Mucosa of descending colon (tissue), 3 donors: ENCODE data around the gene MIEN1. TPM values are rescaled to one million over a fixed set of nuclear protein-coding genes. Genes with fewer than 3 reads are reported as not detected.

Source experiments
- ATAC-seq: fragments of 200-7000 bp; cut with Tn5 transposase; one replicate; pipeline ENCODE4 v1.9.1; 2020; ENCODE audit warnings: mild to moderate bottlenecking, moderate library complexity
- DNase-seq, 3 donors: peaks; one replicate each; pipeline ENCODE4 v3.0.0-alpha.2; 2020
- H3K36me3 ChIP-seq: fragments of 200-600 bp; one replicate; pipeline ENCODE4 v1.8.0; 2021; ENCODE audit warnings: low read depth, mild to moderate bottlenecking
- H3K4me1 ChIP-seq: fragments of 200-600 bp; one replicate; pipeline ENCODE4 v1.8.0; 2021; ENCODE audit warnings: low read depth, mild to moderate bottlenecking
- H3K4me3 ChIP-seq: fragments of 200-600 bp; one replicate; pipeline ENCODE4 v1.8.0; 2021; ENCODE audit warnings: mild to moderate bottlenecking
- H3K9me3 ChIP-seq: fragments of 200-600 bp; one replicate; pipeline ENCODE4 v1.8.0; 2021; ENCODE audit warnings: mild to moderate bottlenecking
- intact Hi-C, 2 donors: fragments of 100-400 bp; cut with DNase I in 1 of 2; cut with micrococcal nuclease in 1 of 2; formaldehyde crosslinking; loops; one replicate each; pipeline versions ENCODE4 v1.11.0 to v1.11.1; 2022; cut with DNase I, micrococcal nuclease
- total RNA-seq, 3 donors: library from RNA; stranded (reverse); fragmentation: NEBNext Ultra II Directional in 2 of 3; extraction: Animal tissue kit (Norgen Biotek cat#: 25700) in 2 of 3; gene quantifications; one replicate each; pipeline versions ENCODE4 v1.2.1 to v1.2.4, GENCODE V29; 2021 to 2023
- TF ChIP-seq, protein P1 (sequence below): fragments of 200-600 bp; IDR thresholded peaks from one replicate; pipeline ENCODE4 v1.8.0; 2022; ENCODE audit warnings: antibody characterized with exemption, mild to moderate bottlenecking
- donor health status: DM: no; HTN: no; CAD: no; lungs with moderate emphysema.
- donor health status: DM: no; HTN: no; CAD: no.
- donor health status: DM: no; HTN: yes; CAD: no.

Gene MIEN1
- total RNA-seq, 3 donors from 2014 or later, result 63.2 to 84.3 (median 67.1) TPM

DNA sequence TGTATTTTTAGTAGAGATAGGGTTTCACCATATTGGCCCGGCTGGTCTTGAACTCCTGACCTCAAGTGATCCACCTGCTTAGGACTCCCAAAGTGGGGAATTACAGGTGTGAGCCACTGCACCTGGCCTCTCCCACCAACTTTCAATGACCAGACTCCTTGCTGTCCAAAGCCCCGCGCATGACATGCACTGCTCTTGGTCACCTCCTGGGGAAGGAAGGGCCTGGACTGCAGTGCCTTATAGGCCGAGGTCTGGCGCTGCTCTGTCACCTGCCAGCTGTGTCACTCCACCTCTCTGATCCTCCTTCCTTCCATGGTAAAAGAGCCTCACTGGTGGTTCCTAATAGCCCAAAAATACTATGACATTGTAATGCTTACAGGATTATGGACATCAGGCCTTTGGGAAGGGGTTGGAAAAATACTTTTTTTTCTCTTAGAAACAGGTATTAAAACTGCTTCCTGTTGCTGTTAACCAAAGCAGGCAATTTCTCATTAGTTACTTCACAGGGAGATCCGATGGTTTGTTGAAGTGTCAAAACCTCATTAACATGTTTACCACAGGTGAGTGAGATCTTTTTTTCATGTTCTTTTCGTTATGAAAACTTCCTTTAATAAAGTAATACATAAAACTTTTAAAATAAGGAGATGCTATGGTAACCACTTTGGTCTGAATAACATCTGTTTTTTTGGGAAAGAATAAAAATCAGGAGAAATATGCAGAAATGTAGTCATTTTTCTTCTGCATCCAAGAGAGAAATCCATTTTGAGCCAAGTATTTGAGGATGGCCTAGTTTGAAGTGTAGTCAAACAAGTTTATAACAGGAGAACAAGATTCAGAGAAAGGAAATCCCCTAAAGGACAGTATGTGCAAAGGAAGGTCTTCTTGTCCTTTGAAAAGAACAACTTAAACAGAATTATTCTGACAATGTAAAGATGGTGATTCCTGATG, 42.9 kb upstream of the MIEN1 start:
- ATAC-seq, result no peak
- H3K4me3 ChIP-seq, result no peak overlapping the region
- no peaks in the 10 kb centered on the region for H3K36me3 ChIP-seq
- no peak for DNase-seq
- H3K4me1 ChIP-seq, result no peaks in the 10 kb centered on the region
- TF ChIP-seq, protein P1, sequence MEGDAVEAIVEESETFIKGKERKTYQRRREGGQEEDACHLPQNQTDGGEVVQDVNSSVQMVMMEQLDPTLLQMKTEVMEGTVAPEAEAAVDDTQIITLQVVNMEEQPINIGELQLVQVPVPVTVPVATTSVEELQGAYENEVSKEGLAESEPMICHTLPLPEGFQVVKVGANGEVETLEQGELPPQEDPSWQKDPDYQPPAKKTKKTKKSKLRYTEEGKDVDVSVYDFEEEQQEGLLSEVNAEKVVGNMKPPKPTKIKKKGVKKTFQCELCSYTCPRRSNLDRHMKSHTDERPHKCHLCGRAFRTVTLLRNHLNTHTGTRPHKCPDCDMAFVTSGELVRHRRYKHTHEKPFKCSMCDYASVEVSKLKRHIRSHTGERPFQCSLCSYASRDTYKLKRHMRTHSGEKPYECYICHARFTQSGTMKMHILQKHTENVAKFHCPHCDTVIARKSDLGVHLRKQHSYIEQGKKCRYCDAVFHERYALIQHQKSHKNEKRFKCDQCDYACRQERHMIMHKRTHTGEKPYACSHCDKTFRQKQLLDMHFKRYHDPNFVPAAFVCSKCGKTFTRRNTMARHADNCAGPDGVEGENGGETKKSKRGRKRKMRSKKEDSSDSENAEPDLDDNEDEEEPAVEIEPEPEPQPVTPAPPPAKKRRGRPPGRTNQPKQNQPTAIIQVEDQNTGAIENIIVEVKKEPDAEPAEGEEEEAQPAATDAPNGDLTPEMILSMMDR, result no peak
- intact Hi-C loops, result loop anchor here in 1 of 2 donors (10.0 kb wide), 1 partner anchor 92 kb away; the partner anchor contains the start of genes IKZF3 and ZPBP2
- H3K9me3 ChIP-seq, result no peaks in the 10 kb centered on the region

DNA sequence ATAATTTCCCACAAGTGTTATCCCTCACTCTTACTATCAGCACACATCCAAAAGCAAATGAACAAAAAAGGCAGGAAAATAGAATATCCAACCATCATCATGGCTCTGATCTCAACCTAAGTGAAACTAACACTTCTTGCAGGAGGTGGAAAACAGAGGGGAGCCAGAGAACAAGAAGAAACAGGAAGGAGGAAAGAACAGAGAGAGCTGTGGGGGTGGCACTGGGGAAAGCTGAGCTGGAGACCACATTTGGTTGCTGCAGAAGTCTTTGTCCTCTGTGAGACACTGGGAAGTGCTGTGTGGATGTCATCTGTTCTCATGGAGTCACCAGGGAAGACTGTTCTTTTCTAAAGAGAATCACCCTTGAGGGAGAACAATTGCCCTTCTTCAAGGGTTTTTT, 42.1 kb upstream of the MIEN1 start:
- intact Hi-C loops, result loop anchor here in 1 of 2 donors (10.0 kb wide), 1 partner anchor 92 kb away; the partner anchor contains the start of genes IKZF3 and ZPBP2
- ATAC-seq (no peak), DNase-seq (no peak)
- Histone ChIP-seq H3K4me3 (no peak overlapping the region), H3K4me1 (no peaks in the 10 kb centered on the region), H3K36me3 (no peaks in the 10 kb centered on the region), H3K9me3 (no peaks in the 10 kb centered on the region)
- TF ChIP-seq, protein P1, result no peak

DNA sequence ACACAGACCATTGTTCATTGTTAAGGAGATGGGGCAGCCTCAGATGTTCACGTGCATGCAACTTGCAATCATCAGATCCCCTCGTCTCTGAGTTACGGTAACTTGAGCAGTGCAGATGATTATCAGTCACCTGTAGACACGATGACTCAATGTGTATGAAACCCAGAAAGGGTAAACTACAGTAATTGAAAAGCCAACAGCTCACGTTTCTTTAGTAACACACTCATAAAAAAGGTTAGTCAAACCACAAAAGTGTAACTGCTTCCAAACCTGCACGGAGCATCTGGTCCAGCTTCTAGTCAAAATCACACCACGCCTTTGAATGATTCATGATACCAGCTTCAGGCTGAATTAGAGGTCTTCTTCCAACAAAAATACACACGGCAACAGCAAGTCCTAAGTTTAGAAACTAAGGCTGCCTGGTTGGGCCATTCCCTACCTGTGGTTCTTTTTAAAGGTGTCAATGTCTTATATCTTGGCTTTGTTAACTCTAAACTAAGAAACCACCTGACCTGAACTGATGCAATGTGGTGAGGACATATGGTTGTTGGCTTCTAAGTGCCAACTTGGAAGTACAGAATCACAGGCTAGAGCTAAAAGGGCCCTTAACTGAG, 39.7 kb upstream of the MIEN1 start:
- intact Hi-C loops, result loop anchor here in 1 of 2 donors (10.0 kb wide), 1 partner anchor 95 kb away; the partner anchor contains the start of genes IKZF3 and ZPBP2

DNA sequence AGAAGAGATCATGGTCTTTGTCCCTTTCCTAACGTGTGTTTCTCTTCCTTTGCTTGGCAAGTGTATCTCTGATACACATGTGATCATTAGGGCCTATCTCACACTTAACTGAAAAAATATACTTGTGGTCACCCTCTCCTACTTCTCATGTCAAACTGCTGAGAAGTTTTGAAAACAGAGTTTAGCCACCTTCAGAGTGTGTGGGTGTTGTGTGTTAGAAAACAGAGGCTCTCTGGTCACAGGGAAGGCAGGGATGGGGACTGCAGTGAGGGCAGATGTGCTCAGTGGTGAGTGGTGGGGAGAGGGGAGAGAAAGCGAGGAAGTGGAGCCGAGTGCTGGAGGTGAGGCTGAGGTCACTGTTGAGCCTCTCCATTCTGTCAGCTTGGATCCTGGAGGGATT, 36.8 kb upstream of the MIEN1 start:
- no peaks in the 10 kb centered on the region for H3K36me3 ChIP-seq
- DNase-seq (no peak), ATAC-seq (no peak)
- H3K9me3 ChIP-seq, result no peaks in the 10 kb centered on the region
- intact Hi-C loops, result no loop called here
- H3K4me1 ChIP-seq, result no peaks in the 10 kb centered on the region
- H3K4me3 ChIP-seq, result no peak overlapping the region
- TF ChIP-seq, protein P1, result no peak

More for the DNA sequence above, 39.7 kb upstream of the MIEN1 start:
- Histone ChIP-seq H3K4me1 (no peaks in the 10 kb centered on the region), H3K4me3 (no peak overlapping the region), H3K36me3 (no peaks in the 10 kb centered on the region), H3K9me3 (no peaks in the 10 kb centered on the region)
- peak; percentile 78 for ATAC-seq
- DNase-seq, result no peak
- TF ChIP-seq, protein P1, result no peak

DNA sequence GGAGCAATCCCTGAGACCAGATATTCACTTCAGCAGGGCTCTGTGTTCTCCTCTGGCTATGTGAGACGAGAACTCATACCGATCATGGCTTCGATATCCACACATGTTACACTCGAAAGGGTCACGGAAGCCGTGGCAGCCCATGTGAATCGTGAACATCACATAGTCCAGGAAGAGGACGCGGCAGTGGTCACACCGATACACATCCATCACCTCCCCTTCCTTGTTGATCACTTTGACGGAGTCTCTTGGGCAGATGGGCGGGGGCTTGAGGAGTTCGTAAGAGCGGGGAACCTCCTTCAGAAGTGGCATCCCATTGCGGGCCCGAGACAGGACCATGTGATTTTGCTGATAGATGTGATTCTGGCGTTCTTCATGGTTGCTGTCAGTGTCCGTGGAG, 35.4 kb upstream of the MIEN1 start:
- TF ChIP-seq, protein P1, result no peak
- intact Hi-C loops, result no loop called here
- no peaks in the 10 kb centered on the region for H3K9me3 ChIP-seq
- DNase-seq, result no peak
- H3K4me3 ChIP-seq, result no peak overlapping the region
- H3K36me3 ChIP-seq, result no peaks in the 10 kb centered on the region
- H3K4me1 ChIP-seq, result no peaks in the 10 kb centered on the region
- no peak for ATAC-seq
